ENCODE results near the gene GRPEL1. TPM values are rescaled to one million over a fixed set of nuclear protein-coding genes. Genes with fewer than 3 reads are reported as not detected.

The GRPEL1 gene
- polyA plus RNA-seq, 1 of the 3 experiments (the other 2 are of a cell fraction) = 29.8 TPM

DNA sequence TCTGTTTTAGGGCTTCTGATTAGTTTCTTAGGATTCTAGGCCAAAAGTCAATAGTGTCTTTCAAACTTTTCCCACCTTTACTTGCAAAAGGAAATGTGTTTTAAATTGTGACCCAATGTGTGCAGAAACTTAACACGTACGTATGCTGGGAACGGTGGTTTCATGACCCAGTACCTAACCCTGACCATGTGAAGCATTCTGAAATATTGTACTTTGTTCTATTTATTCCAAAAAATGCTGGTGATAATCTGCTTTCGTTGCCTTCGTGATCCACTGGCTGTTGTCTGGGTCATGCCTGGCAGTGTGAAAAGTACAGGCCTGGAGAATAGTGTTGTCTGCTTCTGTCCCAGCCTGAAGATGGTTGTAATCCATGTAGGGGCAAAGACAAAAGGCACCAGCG, 51.4 kb downstream of the GRPEL1 start:
- H3K36me3 ChIP-seq (replicated peaks in 1 of 2; ENCODE audit: control insufficient read depth in 1 of 2, insufficient read depth in 2 of 2, low read length in 1 of 2) = peaks cover 29 to 51% of the 10 kb centered on the region in 2 experiments
- ChIA-PET POLR2A (interaction anchor here (0.5 kb wide), 1 partner anchor 26 kb away, joined by 3 read pairs; no protein-coding TSS in a partner anchor), CTCF (no interaction called here)
- H3K9ac ChIP-seq = no peak overlapping the region
- H4K20me1 ChIP-seq (ENCODE audit: insufficient read depth) = no peaks in the 10 kb centered on the region
- H3K79me2 ChIP-seq (ENCODE audit: insufficient read depth) = no peaks in the 10 kb centered on the region
- H3K9me2 ChIP-seq = no peaks in the 10 kb centered on the region
- TF ChIP-seq NRF1 (IDR thresholded peaks at IDR 0.05; ENCODE audit: low read depth, low read length) (no peak), FOSL2 (IDR thresholded peaks at IDR 0.05; ENCODE audit: borderline replicate concordance, low read depth) (no peak), RCOR1 (IDR thresholded peaks at IDR 0.05; ENCODE audit: low read length) (no peak), GABPA (IDR thresholded peaks at IDR 0.05; ENCODE audit: low read depth) (no peak), MEF2A (IDR thresholded peaks at IDR 0.05; ENCODE audit: borderline replicate concordance, low read depth) (no peak), FOXM1 (IDR thresholded peaks at IDR 0.05; ENCODE audit: low read depth) (no peak), SIN3A (IDR thresholded peaks at IDR 0.05; ENCODE audit: borderline replicate concordance, low read depth, low read length) (no peak), YY1 (IDR thresholded peaks at IDR 0.05; ENCODE audit: low read depth) (no peak), JUND (IDR thresholded peaks at IDR 0.05) (no peak), RXRA (IDR thresholded peaks at IDR 0.05; ENCODE audit: borderline replicate concordance, low read depth) (no peak), EZH2phosphoT487 (IDR thresholded peaks at IDR 0.05; ENCODE audit: borderline replicate concordance, low read depth) (no peak), CHD2 (IDR thresholded peaks at IDR 0.05; ENCODE audit: low read length, partially characterized antibody) (no peak), EP300 (IDR thresholded peaks at IDR 0.05; ENCODE audit: borderline replicate concordance in 1 of 2, low read depth in 1 of 2, low read length in 1 of 2) (no peak), TAF1 (IDR thresholded peaks at IDR 0.05; ENCODE audit: borderline replicate concordance, low read depth, low read length) (no peak), IRF3 (IDR thresholded peaks at IDR 0.05; ENCODE audit: low read depth, low read length) (no peak), ZBTB33 (IDR thresholded peaks at IDR 0.05; ENCODE audit: borderline replicate concordance, low read depth) (no peak), MXI1 (IDR thresholded peaks at IDR 0.05; ENCODE audit: low read depth, low read length) (no peak), SMC3 (IDR thresholded peaks at IDR 0.05; ENCODE audit: low read depth, low read length) (no peak)
- TF ChIP-seq, protein P1, sequence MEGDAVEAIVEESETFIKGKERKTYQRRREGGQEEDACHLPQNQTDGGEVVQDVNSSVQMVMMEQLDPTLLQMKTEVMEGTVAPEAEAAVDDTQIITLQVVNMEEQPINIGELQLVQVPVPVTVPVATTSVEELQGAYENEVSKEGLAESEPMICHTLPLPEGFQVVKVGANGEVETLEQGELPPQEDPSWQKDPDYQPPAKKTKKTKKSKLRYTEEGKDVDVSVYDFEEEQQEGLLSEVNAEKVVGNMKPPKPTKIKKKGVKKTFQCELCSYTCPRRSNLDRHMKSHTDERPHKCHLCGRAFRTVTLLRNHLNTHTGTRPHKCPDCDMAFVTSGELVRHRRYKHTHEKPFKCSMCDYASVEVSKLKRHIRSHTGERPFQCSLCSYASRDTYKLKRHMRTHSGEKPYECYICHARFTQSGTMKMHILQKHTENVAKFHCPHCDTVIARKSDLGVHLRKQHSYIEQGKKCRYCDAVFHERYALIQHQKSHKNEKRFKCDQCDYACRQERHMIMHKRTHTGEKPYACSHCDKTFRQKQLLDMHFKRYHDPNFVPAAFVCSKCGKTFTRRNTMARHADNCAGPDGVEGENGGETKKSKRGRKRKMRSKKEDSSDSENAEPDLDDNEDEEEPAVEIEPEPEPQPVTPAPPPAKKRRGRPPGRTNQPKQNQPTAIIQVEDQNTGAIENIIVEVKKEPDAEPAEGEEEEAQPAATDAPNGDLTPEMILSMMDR (IDR thresholded peaks at IDR 0.05) = no peak
- TF ChIP-seq, protein P2, sequence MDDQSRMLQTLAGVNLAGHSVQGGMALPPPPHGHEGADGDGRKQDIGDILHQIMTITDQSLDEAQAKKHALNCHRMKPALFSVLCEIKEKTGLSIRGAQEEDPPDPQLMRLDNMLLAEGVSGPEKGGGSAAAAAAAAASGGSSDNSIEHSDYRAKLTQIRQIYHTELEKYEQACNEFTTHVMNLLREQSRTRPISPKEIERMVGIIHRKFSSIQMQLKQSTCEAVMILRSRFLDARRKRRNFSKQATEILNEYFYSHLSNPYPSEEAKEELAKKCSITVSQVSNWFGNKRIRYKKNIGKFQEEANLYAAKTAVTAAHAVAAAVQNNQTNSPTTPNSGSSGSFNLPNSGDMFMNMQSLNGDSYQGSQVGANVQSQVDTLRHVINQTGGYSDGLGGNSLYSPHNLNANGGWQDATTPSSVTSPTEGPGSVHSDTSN (IDR thresholded peaks at IDR 0.05) = no peak
- H3K27ac ChIP-seq (ENCODE audit: low read depth in 2 of 2, low read length in 1 of 2) = no peak overlapping the region
- no peaks in the 10 kb centered on the region for H3F3A ChIP-seq (replicated peaks; ENCODE audit: insufficient read depth)
- H2AFZ ChIP-seq (ENCODE audit: low read depth) = no peak overlapping the region
- no peak overlapping the region for H3K4me3 ChIP-seq (ENCODE audit: low read depth in 2 of 2, low read length in 1 of 2)
- DNase-seq = no peak
- 97% methylated on average over 6 of the region's 6 CpGs for WGBS (ENCODE audit: low lambda C conversion rate)
- H3K27me3 ChIP-seq (ENCODE audit: insufficient read depth) = no peaks in the 10 kb centered on the region
- H3K9me3 ChIP-seq = no peaks in the 10 kb centered on the region
- H3K4me2 ChIP-seq = no peak overlapping the region
- peaks cover 0 to 5% of the 10 kb centered on the region in 2 experiments; a peak in 1 of 4 replicates for H3K4me1 ChIP-seq (ENCODE audit: control insufficient read depth in 1 of 2, insufficient read depth in 2 of 2, low read depth in 1 of 2, low read length in 1 of 2)

Measured in SK-N-SH (cell line).